H1 (cell line): Measurements from ENCODE around the gene PDHB. TPM values are rescaled to one million over a fixed set of nuclear protein-coding genes. Genes with fewer than 3 reads are reported as not detected.

Source experiments
- CTCF ChIA-PET: fragments of 300-600 bp; sonication (Branson Sonifier 250); formaldehyde crosslinking; loops from one replicate; lab custom pipeline; 2021; ENCODE audit not compliant: partially characterized antibody; lab: Charles Lee
- POLR2A ChIA-PET: fragments of 300-600 bp; sonication (Branson Sonifier 250); formaldehyde crosslinking; loops from one replicate; lab custom pipeline; 2021; ENCODE audit warnings: inconsistent platforms; ENCODE audit not compliant: partially characterized antibody; lab: Charles Lee
- DNase-seq, 2 experiments: peaks; one replicate each; pipeline versions ENCODE4 v3.0.0 to v3.0.0-alpha.2; 2010 to 2022; ENCODE audit warnings: low spot score in 2 of 2, low read depth in 1 of 2, mixed read lengths in 1 of 2
- FAIRE-seq: peaks from 2 replicates; lab custom pipeline; 2011; peaks lifted over from hg19 to GRCh38; lab: Jason Lieb, UNC
- H2AFZ ChIP-seq: 2 replicates; pipeline ENCODE4 v1.8.1; 2012; ENCODE audit warnings: low read length, inconsistent platforms
- H2AK5ac ChIP-seq: 2 replicates; pipeline ENCODE4 v1.6.1; 2013; ENCODE audit warnings: low read depth, low read length
- H2BK120ac ChIP-seq: replicated peaks from 2 replicates; pipeline ENCODE3; 2013; ENCODE audit warnings: low read depth, low read length, inconsistent platforms
- H2BK12ac ChIP-seq: 2 replicates; pipeline ENCODE4 v1.6.1; 2013; ENCODE audit warnings: low read depth, low read length
- H2BK15ac ChIP-seq: 2 replicates; pipeline ENCODE4 v1.6.1; 2013; ENCODE audit warnings: low read length
- H2BK20ac ChIP-seq: 2 replicates; pipeline ENCODE4 v1.6.1; 2013; ENCODE audit warnings: low read length
- H2BK5ac ChIP-seq: 2 replicates; pipeline ENCODE4 v1.6.1; 2013; ENCODE audit warnings: low read depth, low read length
- H3K14ac ChIP-seq: 2 replicates; pipeline ENCODE4 v1.6.1; 2013; ENCODE audit warnings: inconsistent platforms; ENCODE audit not compliant: insufficient read length
- H3K18ac ChIP-seq: 2 replicates; pipeline ENCODE4 v1.6.1; 2013; ENCODE audit warnings: low read length; ENCODE audit errors: extremely low read depth
- H3K23ac ChIP-seq: 2 replicates; pipeline ENCODE4 v1.6.1; 2013; ENCODE audit warnings: inconsistent platforms; ENCODE audit not compliant: insufficient read length
- H3K23me2 ChIP-seq: 2 replicates; pipeline ENCODE4 v1.6.1; 2013; ENCODE audit warnings: low read depth, low read length
- H3K27ac ChIP-seq: 2 replicates; pipeline ENCODE4 v1.6.1; 2011; ENCODE audit warnings: low read depth, low read length, inconsistent platforms
- H3K27me3 ChIP-seq, 4 experiments: replicated peaks in 1 of 4; 1 replicate in 1 of 4; 2 replicates in 3 of 4; pipeline versions ENCODE4 v1.6.1 to v1.8.1; 2011 to 2013; ENCODE audit warnings: low read length in 3 of 4, mild to moderate bottlenecking in 3 of 4, inconsistent platforms in 2 of 4, mixed read lengths in 2 of 4, moderate library complexity in 1 of 4; ENCODE audit not compliant: control insufficient read depth in 3 of 4, insufficient read depth in 3 of 4; ENCODE audit errors: extremely low read depth in 1 of 4
- H3K36me3 ChIP-seq, 4 experiments: 2 replicates each; pipeline versions ENCODE4 v1.6.1 to v1.8.1; 2011 to 2013; ENCODE audit warnings: mild to moderate bottlenecking in 4 of 4, low read length in 3 of 4, moderate library complexity in 2 of 4, control low read depth in 1 of 4, inconsistent platforms in 1 of 4; ENCODE audit not compliant: insufficient read depth in 4 of 4, control insufficient read depth in 2 of 4
- H3K4ac ChIP-seq: replicated peaks from 2 replicates; pipeline ENCODE3; 2013; ENCODE audit warnings: low read length, low read depth, mixed read lengths, inconsistent platforms; ENCODE audit not compliant: insufficient read length
- H3K4me1 ChIP-seq, 4 experiments: replicated peaks in 1 of 4; 1 replicate in 1 of 4; 2 replicates in 3 of 4; pipeline versions ENCODE4 v1.6.1 to v1.8.1; 2011 to 2013; ENCODE audit warnings: low read length in 3 of 4, inconsistent platforms in 2 of 4, mixed read lengths in 1 of 4; ENCODE audit not compliant: insufficient read depth in 4 of 4, control insufficient read depth in 3 of 4
- H3K4me2 ChIP-seq, 2 experiments: 2 replicates each; pipeline versions ENCODE4 v1.6.1 to v1.8.1; 2011 to 2013; ENCODE audit warnings: low read depth in 2 of 2, low read length in 2 of 2, control low read depth in 1 of 2, inconsistent platforms in 1 of 2, mild to moderate bottlenecking in 1 of 2; ENCODE audit not compliant: insufficient read depth in 1 of 2
- H3K4me3 ChIP-seq, 4 experiments: fragments of 200-600, 300-600 bp in 1 of 4; sonication (generic), shearing (Covaris generic), sonication (Bioruptor Twin) in 1 of 4; 2 replicates each; pipeline versions ENCODE4 v1.5.1 to v1.8.1; 2011 to 2016; ENCODE audit warnings: low read length in 4 of 4, low read depth in 3 of 4, control low read depth in 2 of 4, inconsistent platforms in 2 of 4, mild to moderate bottlenecking in 2 of 4, mixed read lengths in 1 of 4, moderate library complexity in 1 of 4; ENCODE audit not compliant: insufficient read depth in 2 of 4; ENCODE audit errors: extremely low read depth in 1 of 4
- H3K56ac ChIP-seq: replicated peaks from 2 replicates; pipeline ENCODE3; 2013; ENCODE audit warnings: low read depth, mild to moderate bottlenecking, mixed read lengths, low read length, inconsistent platforms; ENCODE audit not compliant: insufficient read length
- H3K79me1 ChIP-seq: 2 replicates; pipeline ENCODE4 v1.6.1; 2013; ENCODE audit warnings: low read depth, low read length, control low read depth
- H3K79me2 ChIP-seq, 2 experiments: 2 replicates each; pipeline versions ENCODE4 v1.6.1 to v1.8.1; 2012 to 2013; ENCODE audit warnings: low read length in 2 of 2, mild to moderate bottlenecking in 2 of 2, inconsistent platforms in 1 of 2; ENCODE audit not compliant: insufficient read depth in 2 of 2, control insufficient read depth in 1 of 2
- H3K9ac ChIP-seq, 4 experiments: replicated peaks in 1 of 4; 1 replicate in 1 of 4; 2 replicates in 3 of 4; pipeline versions ENCODE4 v1.6.1 to v1.8.1; 2011 to 2013; ENCODE audit warnings: low read depth in 3 of 4, low read length in 3 of 4, control low read depth in 2 of 4, mild to moderate bottlenecking in 2 of 4, moderate library complexity in 2 of 4, inconsistent platforms in 1 of 4; ENCODE audit errors: extremely low read depth in 1 of 4
- H3K9me3 ChIP-seq, 2 experiments: 2 replicates each; pipeline versions ENCODE4 v1.6.1 to v1.8.1; 2012 to 2013; ENCODE audit warnings: mild to moderate bottlenecking in 2 of 2, moderate library complexity in 2 of 2, control low read depth in 1 of 2, inconsistent platforms in 1 of 2, low read depth in 1 of 2, low read length in 1 of 2, mixed read lengths in 1 of 2; ENCODE audit not compliant: insufficient read depth in 2 of 2
- H4K20me1 ChIP-seq, 2 experiments: replicated peaks in 1 of 2; 2 replicates each; pipeline versions ENCODE3 to v1.8.1; 2011 to 2013; ENCODE audit warnings: inconsistent platforms in 2 of 2, low read length in 2 of 2, mild to moderate bottlenecking in 1 of 2; ENCODE audit not compliant: insufficient read depth in 2 of 2, control insufficient read depth in 1 of 2
- H4K5ac ChIP-seq: 2 replicates; pipeline ENCODE4 v1.6.1; 2013; ENCODE audit warnings: low read length, low read depth, mixed read lengths, inconsistent platforms; ENCODE audit not compliant: insufficient read length
- H4K8ac ChIP-seq: 2 replicates; pipeline ENCODE4 v1.8.0; 2013; ENCODE audit warnings: mild to moderate bottlenecking, moderate library complexity, low read length, inconsistent platforms; ENCODE audit not compliant: insufficient read depth; ENCODE audit errors: extremely low read depth
- H4K91ac ChIP-seq: replicated peaks from 2 replicates; pipeline ENCODE3; 2013; ENCODE audit warnings: low read length, mixed read lengths, inconsistent platforms; ENCODE audit not compliant: insufficient read length
- ATF2 ChIP-seq: IDR thresholded peaks from 2 replicates; pipeline ENCODE4 v1.6.1; 2012; ENCODE audit warnings: low read length, inconsistent platforms
- CHD1 ChIP-seq: IDR thresholded peaks from 2 replicates; pipeline ENCODE4 v1.6.1; 2012; ENCODE audit warnings: low read depth, low read length, improper control_type of control experiment
- NRF1 ChIP-seq: IDR thresholded peaks from 2 replicates; pipeline ENCODE4 v1.6.1; 2011; ENCODE audit warnings: mild to moderate bottlenecking, low read depth, low read length, improper control_type of control experiment
- POLR2AphosphoS5 ChIP-seq: IDR thresholded peaks from 2 replicates; pipeline ENCODE4 v1.6.1; 2011; ENCODE audit warnings: low read depth, low read length
- RFX5 ChIP-seq: IDR thresholded peaks from 2 replicates; pipeline ENCODE4 v1.6.1; 2011; ENCODE audit warnings: low read depth, low read length, improper control_type of control experiment, borderline replicate concordance
- TAF7 ChIP-seq: optimal IDR thresholded peaks from 2 replicates; pipeline ENCODE3; 2011; ENCODE audit warnings: low read depth, mild to moderate bottlenecking, inconsistent platforms, low read length, moderate library complexity, borderline replicate concordance
- YY1 ChIP-seq: IDR thresholded peaks from 2 replicates; pipeline ENCODE4 v1.6.1; 2011; ENCODE audit warnings: low read depth, mild to moderate bottlenecking, low read length
- WGBS, 2 experiments: shearing (Covaris generic) in 1 of 2; methylation state at CpG; one replicate each; pipeline versions ENCODE4 v1.1.6 to v1.1.7; 2013 to 2015; ENCODE audit warnings: low lambda C conversion rate in 2 of 2, mixed read lengths in 2 of 2, inconsistent platforms in 1 of 2, low coverage in 1 of 2, missing lambda C conversion rate in 1 of 2; ENCODE audit not compliant: insufficient replicate concordance in 2 of 2, insufficient coverage in 1 of 2, insufficient read length in 1 of 2; ENCODE audit errors: extremely low coverage in 1 of 2, missing lambda C conversion rate in 1 of 2; 5-methylcytosine and 5-hydroxymethylcytosine counted together
- polyA plus RNA-seq, 7 experiments: library from polyadenylated mRNA; depleted of rRNA in 3 of 7; stranded (reverse) in 5 of 7; unstranded in 2 of 7; fragments of >200 nt in 5 of 7; fragments of 200-250 nt in 2 of 7; gene quantifications; 1 replicate in 5 of 7; 2 replicates in 1 of 7; 4 replicates in 1 of 7; pipeline versions ENCODE4 v1.2.1 to v1.2.3, GENCODE V29; 2011 to 2013; ENCODE audit warnings: missing spikeins in 2 of 7, mixed read lengths in 2 of 7
- total RNA-seq: library from RNA; stranded (reverse); fragmentation: NEBNext Ultra II Directional; extraction: Animal tissue kit (Norgen Biotek cat#: 25700); gene quantifications from 2 replicates; pipeline ENCODE4 v1.2.1, GENCODE V29; 2021

PDHB gene
- total and polyA plus RNA-seq, 2 of the 8 experiments (the other 6 are each of a cell fraction or from before 2014, with no cell fraction given), result 90.4 to 140 TPM

- no peak overlapping the region for H3K23ac ChIP-seq
- TF ChIP-seq NRF1 (no peak), TAF7 (no peak), ATF2 (no peak), RFX5 (no peak), POLR2AphosphoS5 (no peak), CHD1 (no peak), YY1 (no peak)
- H2BK15ac ChIP-seq, result peak overlapping the region; percentile 68; the same call in 1 of the 2 replicates
- no peaks in the 10 kb centered on the region for H3K79me2 ChIP-seq
- WGBS, 2 experiments, result 57% methylated on average over 5 of the region's 5 CpGs; no CpG with 5 or more reads in 1 of the 2 experiments
- no peak overlapping the region for H3K9ac ChIP-seq
- no peak overlapping the region for H4K5ac ChIP-seq
- H3K18ac ChIP-seq, result no peak overlapping the region
- H3K4ac ChIP-seq, result no peak overlapping the region
- no peaks in the 10 kb centered on the region for H4K20me1 ChIP-seq
- no peaks in the 10 kb centered on the region for H3K23me2 ChIP-seq
- H2BK120ac ChIP-seq, result no peak overlapping the region
- FAIRE-seq, result no peak
- no peaks in the 10 kb centered on the region for H3K27me3 ChIP-seq
- no peak overlapping the region for H2BK5ac ChIP-seq
- no peaks in the 10 kb centered on the region for H3K9me3 ChIP-seq
- peaks cover 0 to 4% (median 2%) of the 10 kb centered on the region in 4 experiments; a peak in 4 of 7 replicates for H3K4me1 ChIP-seq
- H2BK20ac ChIP-seq, result no peak overlapping the region
- no peak overlapping the region for H3K27ac ChIP-seq
- ChIA-PET CTCF (interaction anchor here (0.5 to 1.8 kb wide), 23 partner anchors 8 to 158 kb away, joined by 3 to 8 read pairs (median 5); partner anchors contain the start of genes HTD2, KCTD6 and RPP14), POLR2A (interaction anchor here (1.1 kb wide), 1 partner anchor 29 kb away, joined by 3 read pairs; no protein-coding TSS in a partner anchor)
- H4K8ac ChIP-seq, result no peak overlapping the region
- H4K91ac ChIP-seq, result peak overlapping the region; percentile 36
- no peak overlapping the region for H2BK12ac ChIP-seq
- H3K79me1 ChIP-seq, result no peaks in the 10 kb centered on the region
- no peak overlapping the region for H2AK5ac ChIP-seq
- no peak overlapping the region for H3K56ac ChIP-seq
- no peak overlapping the region for H3K4me3 ChIP-seq
- no peak overlapping the region for H3K14ac ChIP-seq
- H3K36me3 ChIP-seq, result no peaks in the 10 kb centered on the region
- peak overlapping the region; percentile 12 to 30; a peak in 2 of 4 replicates for H3K4me2 ChIP-seq
- DNase-seq, result no peak
- peak overlapping the region; percentile 98 for H2AFZ ChIP-seq
Measured at GRCh38 chr3:58463942-58464271, 30.3 kb upstream of the PDHB start.
